ENCODE data around the gene NDUFS8.

Gene NDUFS8

GRCh38 chr11:68016904-68017817, 13.3 kb upstream of the NDUFS8 start:
- DNase-seq = no peak

- no peak for DNase-seq
Observed at GRCh38 chr11:68017980-68018729, 12.3 kb upstream of the NDUFS8 start.

- no peak for DNase-seq
Observed at GRCh38 chr11:68018730-68019190, 11.7 kb upstream of the NDUFS8 start.

DNA sequence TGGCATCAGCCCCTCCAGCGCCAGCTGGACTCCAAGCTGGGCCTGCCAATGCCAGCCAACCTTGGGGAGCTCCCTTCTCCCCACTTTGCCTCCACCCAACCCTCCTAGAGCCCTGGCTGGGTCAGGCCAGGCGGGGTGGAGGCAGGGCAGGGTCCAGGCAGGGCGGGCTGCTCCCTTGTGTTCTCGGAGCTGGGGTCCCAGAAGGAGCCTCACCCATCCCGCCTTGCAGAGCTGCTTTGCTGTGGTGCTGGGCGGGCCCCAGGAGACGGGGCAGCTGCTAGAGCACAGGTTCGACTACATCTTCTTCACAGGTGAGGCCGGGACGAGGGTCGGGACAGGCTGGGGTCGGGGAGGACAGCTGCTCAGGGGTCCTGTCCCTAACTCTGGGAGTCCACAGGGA, 11.0 kb upstream of the NDUFS8 start:
- DNase-seq = no peak

- no peak for DNase-seq
Observed at GRCh38 chr11:68020575-68020974, 9.9 kb upstream of the NDUFS8 start.

GRCh38 chr11:68021167-68021787, 9.2 kb upstream of the NDUFS8 start:
- DNase-seq = no peak

GRCh38 chr11:68022531-68022930, 8.0 kb upstream of the NDUFS8 start:
- no peak for DNase-seq

GRCh38 chr11:68024508-68024907, 6.0 kb upstream of the NDUFS8 start:
- DNase-seq = no peak

DNA sequence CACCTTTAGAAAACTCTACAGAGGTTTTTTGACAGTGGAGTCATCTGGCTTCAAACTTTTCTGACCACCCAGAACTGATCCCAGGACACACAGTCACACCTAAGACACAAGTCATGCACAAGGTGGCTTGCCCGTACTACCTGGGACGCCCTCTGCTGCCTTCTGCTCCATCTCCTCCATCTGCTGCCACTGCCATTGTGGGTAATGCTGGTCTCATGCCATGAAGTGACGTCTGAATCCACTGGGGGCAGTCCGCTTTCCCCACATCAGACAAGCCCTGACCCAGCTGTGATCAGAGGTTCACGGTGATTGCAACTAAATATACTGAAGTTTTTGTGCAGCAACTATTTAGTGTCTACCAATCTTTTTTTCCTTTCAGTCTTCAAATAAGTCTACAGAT, 5.4 kb upstream of the NDUFS8 start:
- no peak for DNase-seq

GRCh38 chr11:68026391-68027105, 3.9 kb upstream of the NDUFS8 start:
- DNase-seq = no peak

- no peak for DNase-seq
Observed at GRCh38 chr11:68027667-68028066, 2.8 kb upstream of the NDUFS8 start.

DNA sequence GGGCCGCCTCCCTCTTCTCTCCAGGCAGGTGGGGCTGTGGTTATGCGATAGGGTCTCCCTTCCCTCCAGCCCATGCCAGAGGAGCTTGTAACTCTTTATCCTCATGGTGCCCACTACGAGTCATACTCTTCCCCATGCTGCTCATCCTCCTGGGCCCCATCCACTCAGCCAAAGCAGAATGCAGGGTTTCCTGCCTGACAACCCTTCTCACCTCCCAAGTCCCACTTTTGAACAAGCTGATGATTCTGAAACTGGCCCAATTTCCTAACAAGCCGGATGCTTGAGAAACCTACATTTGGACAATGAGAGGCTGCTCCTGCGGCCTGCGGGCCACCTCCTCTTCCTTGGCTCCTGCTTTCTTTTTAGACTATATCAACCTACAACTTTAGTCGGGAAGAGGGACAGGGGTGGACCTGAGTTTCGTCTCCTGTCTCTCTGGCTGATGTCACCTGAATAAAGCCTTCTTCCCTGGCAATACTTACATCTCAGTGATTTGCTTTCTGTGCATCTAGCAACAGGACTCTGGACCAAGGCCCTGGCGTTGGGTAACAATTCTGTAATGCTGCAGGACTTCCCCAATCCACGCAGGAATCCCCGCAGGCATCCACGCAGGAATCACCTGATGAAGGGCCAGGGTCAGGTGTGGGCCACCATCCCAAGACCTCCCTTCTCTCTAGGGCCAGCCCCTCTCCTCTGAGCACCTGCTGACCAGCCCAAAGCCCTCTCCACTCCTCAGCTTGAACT, 1.5 kb upstream of the NDUFS8 start:
- DNase-seq = no peak

DNA sequence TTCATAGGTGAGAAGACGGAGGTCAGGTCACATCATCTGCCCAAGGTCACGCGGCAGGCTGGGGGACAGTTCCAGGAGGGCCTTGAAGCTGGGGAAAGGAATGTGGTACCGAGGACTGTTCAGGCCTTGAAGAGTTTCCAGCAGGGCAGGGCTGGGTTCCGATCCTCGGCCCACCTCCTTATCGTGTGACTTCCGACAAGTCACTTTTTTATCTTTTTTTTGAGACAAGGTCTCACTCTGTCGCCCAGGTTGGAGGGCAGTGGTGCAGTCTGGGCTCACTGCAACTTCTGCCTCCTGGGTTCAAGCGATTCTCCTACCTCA, 623 bp downstream of the NDUFS8 start:
- DNase-seq = no peak

DNA sequence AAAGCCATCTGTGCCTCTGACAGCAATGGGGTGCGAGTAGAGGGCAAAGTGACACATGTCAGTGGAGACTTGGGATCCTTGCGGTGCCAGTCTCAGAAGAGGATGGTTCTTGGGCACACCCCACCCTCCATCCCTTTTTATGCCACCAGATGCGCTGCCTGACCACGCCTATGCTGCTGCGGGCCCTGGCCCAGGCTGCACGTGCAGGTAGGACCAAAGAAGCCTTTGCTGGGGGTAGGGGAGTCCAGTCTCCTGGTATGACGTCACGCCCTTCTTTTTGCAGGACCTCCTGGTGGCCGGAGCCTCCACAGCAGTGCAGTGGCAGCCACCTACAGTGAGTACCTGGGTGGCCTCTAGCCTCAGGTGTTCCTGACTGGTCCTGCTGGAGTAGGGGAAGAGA, 1.5 kb downstream of the NDUFS8 start:
- DNase-seq = no peak

GRCh38 chr11:68032997-68033707, 2.7 kb downstream of the NDUFS8 start:
- DNase-seq = no peak

GRCh38 chr11:68033708-68034045, 3.2 kb downstream of the NDUFS8 start:
- no peak for DNase-seq

DNA sequence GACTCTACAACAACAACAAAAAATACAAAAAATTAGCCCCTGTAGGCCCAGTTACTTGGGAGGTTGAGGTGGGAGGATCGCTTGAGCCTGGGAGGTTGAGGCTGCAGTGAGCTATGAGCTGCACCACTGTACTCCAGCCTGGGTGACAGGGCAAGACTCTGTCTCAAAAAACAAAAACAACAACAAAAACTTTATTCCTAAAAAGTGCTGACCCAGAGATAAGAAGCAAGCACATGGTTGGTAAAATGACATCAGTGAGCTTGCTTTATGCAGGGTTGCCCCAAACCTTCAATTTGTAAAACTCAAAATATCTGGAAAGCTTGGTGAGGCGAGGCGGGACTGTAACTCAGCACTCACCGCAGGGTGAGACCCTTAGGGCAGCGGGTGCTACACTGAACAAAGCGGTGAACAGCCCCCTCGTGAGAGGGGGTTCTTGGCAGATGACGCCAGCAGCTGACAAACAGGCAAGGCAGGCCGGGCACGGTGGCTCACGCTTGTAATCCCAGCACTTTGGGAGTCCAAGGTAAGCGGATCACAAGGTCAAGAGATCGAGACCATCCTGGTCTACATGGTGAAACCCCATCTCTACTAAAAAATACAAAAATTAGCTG, 4.9 kb downstream of the NDUFS8 start:
- DNase-seq = no peak

GRCh38 chr11:68036141-68036716, 5.7 kb downstream of the NDUFS8 start:
- DNase-seq = no peak

- DNase-seq = no peak
Observed at GRCh38 chr11:68036717-68037239, 6.3 kb downstream of the NDUFS8 start.

GRCh38 chr11:68037411-68038225, 7.1 kb downstream of the NDUFS8 start:
- DNase-seq = no peak

Data from amniotic stem cell (primary cell).